ENCODE results near the gene CPHXL.
A peak's percentile ranks its signal among the peaks of the same experiment; 100 is the strongest.

The CPHXL gene

DNA sequence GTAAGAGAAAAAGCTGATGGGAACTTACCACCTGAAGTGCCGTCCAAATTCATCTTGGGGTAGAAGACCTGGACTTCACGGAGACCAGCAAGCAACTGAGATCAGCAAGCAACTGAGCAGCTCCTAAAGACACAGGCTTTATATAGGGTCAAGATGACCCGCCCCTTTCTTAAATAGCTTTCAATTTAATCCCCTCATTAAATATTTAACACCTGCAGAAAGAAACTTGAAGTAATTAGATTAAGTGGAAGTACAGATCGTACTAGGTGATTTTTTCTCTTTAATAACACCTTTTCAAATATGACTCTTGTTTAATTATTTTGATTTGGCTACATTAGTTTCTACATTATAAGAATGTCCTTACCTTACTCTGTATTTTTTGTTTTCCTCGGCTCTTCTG is at the start of gene CPHXL:
TSS of gene CPHXL (minus strand) at position 101 of the 400 bp plus-strand sequence. CDS start at position 53, 48 bp downstream.
- DNase-seq = no peak

DNA sequence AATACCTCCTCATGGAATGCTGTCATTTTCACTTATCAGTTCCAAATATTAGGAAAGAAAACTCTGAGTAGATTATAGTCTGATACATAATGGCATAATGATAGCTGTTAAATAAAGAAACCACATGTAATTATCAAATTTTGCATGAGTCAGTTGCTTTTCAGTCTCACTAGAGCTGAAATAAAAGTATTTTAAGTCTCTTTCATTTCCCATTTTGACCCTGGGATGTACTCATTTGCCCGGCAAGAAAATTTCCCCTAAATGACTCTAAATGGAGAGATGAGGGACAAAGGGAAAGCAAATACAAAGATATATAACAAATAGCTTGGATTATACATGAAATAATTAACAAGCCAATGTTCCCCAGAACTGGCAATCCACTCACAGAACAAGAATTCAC is 47.9 kb upstream of the CPHXL start:
- DNase-seq = no peak

DNA sequence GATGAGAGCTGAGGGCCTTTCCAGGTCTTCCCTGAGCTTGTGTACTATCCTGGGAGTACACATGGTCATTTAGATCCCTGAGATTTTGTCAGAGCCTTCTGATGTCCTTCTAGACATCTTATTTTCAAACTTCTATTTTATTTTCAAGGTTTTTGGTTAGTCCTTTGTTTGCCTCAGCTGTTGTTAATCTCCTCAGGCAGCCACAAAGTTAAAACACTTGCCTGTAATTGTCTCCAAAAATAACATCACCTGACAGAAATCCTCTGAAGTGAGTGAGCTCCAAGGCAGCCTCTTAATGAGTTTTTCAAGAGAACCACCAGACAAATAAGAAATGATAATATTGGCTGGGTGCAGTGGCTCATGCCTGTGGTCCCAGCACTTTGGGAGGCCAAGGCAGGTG is 43.8 kb upstream of the CPHXL start:
- DNase-seq = no peak

- peak; percentile 66 to 77 for DNase-seq
Observed at GRCh38 chr16:75764154-75764768, 38.0 kb upstream of the CPHXL start.

- no peak for DNase-seq
Observed at GRCh38 chr16:75763204-75763603, 36.9 kb upstream of the CPHXL start.

DNA sequence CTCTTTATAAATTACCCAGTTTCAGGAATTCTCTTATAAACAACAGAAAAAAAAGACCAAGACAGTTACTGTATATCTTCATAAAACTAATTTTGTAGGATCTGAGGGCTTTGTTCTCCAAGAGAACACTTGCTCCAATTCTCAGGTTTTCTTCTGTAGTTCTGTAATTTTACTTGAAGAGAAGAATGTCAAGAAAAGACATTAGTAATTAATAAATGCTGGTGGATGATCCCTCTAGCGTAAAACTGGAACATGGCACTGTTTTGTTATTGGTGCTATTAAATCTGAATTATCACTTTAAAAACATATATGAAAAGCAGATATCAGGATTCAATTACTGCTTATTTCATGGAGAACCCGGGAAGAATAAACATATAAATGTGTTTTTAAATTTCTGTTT is 36.5 kb upstream of the CPHXL start:
- DNase-seq = no peak

GRCh38 chr16:75761108-75761507 is 34.8 kb upstream of the CPHXL start:
- peak; percentile 11 to 15 for DNase-seq

GRCh38 chr16:75760018-75760519 is 33.8 kb upstream of the CPHXL start:
- no peak for DNase-seq

- no peak for DNase-seq
Observed at GRCh38 chr16:75758215-75758614, 31.9 kb upstream of the CPHXL start.

DNA sequence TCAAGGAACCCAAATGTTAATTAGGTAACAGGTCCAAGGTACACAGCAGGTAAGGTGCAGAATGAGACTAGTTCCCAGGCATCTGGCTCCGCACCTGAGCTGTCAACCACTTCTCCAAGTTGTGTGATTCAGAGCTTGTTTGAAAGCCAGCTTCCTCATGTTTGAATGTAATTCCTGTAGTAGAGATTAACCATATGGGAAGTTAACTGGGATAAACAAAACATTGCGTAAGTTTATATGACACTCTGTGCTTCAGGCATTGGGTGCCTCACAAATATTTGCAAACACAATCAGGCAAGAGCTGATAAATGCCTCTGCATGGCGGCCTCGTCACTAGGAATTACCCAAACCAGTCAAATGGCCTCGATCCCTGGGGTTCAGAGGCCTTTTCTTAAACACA is 27.9 kb upstream of the CPHXL start:
- no peak for DNase-seq

DNA sequence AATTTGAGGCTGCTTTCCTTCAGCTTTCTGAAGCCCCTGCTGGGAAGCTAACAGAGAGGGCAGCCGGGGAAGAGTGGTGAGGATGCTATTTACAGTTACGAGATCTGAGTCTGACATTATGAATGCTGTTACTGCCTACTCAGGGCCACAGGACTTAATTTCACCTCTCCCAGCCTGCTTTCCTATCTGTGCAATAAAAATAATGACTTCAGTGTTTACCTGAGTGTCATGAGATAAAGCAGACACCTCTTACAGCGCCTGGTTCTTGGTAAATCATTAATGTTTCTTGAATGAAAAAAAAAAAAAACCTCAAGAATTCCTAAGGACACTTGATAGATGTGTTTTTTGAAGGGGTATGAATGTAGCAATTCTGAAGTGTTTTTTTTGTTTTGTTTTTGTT is 24.2 kb upstream of the CPHXL start:
- no peak for DNase-seq

DNA sequence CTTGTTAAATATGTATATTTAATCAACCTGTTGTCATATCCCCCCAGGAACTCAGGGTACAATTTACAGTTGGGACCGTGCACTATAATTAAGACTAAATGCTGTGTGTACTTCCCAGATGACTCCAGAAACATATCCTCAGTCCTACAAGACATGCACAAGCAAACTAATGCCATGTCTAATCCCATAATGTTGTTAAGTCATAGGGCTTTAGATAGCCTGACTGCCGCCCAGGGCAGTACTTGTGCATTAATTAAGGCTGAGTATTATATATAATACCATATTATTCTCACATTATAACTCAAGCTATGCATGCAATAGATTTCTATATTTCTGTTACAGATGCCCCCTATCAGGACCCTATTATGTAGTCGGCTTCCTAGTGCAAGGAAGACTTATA is 20.1 kb upstream of the CPHXL start:
- DNase-seq = no peak

DNA sequence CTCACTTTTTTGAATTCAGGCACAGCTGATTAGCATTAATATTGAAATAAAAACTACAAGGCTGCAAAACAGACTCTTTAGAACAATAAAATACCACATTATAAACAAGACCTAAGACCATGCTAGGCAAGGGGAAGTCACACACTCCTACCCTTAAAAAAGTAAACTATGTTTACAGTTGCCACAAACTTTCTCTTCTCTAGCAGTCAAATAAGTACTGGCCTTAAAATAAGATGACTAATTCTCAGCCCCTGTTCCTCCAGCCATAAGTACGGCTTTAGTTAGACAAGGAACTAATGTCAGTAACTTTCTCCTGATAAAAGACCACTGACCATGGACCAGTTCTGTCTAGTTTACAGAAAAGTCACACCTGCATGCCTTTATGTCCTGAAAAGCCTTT is 19.5 kb upstream of the CPHXL start:
- no peak for DNase-seq

GRCh38 chr16:75745242-75745641 is 19.0 kb upstream of the CPHXL start:
- DNase-seq = no peak

- no peak for DNase-seq
Observed at GRCh38 chr16:75742424-75743047, 16.2 kb upstream of the CPHXL start.

GRCh38 chr16:75733305-75734211 is 7.3 kb upstream of the CPHXL start:
- no peak for DNase-seq

DNA sequence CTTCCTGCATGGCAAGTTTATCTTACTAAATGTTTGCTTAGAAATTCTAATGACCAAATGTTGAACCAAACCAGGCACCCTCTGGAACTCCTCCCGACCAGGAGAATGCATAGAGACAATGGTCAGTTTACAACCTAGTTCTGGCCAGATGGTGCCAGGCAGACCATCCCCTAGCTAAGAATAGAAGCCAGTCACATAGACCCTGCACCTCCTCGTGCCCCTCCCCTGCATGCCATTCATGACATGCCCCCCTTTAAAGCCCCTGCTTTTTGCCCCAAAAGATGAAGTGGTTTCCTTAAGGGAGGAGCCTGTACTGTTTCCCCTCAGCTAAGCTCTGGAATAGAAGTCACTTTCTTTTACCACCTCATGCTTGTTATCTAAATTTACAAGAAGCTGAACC is 6.6 kb upstream of the CPHXL start:
- DNase-seq = no peak

DNA sequence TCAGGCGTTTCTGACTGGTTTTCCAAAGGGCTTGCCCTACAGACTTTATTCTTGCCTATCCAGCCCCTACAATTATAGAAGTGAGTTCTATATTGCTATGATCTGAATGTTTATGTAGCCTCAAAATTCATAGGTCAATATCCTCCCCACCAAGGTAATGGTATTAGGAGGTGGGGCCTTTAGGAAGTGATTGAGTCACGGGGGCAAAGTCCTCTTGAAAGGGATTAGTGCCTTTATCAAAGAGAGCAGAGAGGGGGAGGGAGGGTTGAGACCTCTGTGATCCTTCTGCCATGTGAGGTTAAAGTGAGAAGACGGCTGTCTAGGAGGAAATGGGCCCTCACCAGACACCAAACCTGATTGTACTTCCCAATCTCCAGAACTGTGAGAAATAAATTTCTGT is 931 bp upstream of the CPHXL start:
- no peak for DNase-seq

DNA sequence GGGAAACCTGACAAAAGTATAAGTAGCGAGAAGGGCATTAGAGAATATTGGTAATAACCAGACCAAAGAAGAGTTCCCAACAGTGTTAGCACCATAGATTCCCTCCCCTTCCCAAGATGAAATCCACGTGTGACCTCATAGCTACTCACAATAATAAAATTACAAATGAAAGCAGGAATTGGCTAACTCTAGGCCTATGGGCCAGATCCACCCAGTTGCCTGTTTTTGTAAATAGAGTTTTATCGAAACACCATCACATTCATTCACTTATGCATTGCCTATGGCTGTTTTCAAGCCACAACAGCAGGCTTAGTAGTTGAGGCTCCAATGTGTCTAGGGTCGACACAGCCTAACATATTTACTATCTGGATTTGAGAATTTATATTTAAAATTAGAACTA is 7.8 kb downstream of the CPHXL start:
- DNase-seq = no peak

- no peak for DNase-seq
Observed at GRCh38 chr16:75714661-75715060, 11.6 kb downstream of the CPHXL start.

- DNase-seq = no peak
Observed at GRCh38 chr16:75710344-75710743, 15.9 kb downstream of the CPHXL start.

- DNase-seq = no peak
Observed at GRCh38 chr16:75703306-75703705, 23.0 kb downstream of the CPHXL start.

DNA sequence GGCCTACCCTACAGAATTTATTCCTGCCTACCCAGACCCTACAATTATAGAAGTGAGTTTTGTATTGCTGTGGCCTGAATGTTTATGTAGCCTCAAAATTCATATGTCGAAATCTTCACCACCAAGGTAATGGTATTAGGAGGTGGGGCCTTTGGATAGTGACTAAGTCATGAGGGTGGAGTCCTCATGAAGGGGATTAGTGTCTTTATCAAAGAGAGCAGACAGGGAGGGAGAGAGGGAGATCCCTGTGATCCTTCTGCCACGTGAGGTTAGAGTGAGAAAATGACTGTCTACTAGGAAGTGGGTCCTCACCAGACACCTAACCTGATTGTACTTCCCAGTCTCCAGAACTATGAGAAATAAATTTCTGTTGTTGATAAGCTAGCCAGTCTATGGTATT is 24.0 kb downstream of the CPHXL start:
- no peak for DNase-seq

- DNase-seq = no peak
Observed at GRCh38 chr16:75701361-75701760, 24.9 kb downstream of the CPHXL start, which contains the start of gene DUXB. DUXB (minus strand) TSS chr16:75701461; CDS start chr16:75701418, 43 bp downstream.
